Superior temporal gyrus (tissue), 1 donor: ENCODE measurements around the gene KRTAP10-11.
"Not testable (repeated sequence)": the region's sequence is repeated elsewhere in the genome, so short reads cannot be mapped to it uniquely, and the experiment has no call there.

ENCODE experiments used
- DNase-seq: peaks from one replicate; pipeline ENCODE4 v3.0.0-alpha.2; 2016; ENCODE audit errors: extremely low spot score

Gene KRTAP10-11

GRCh38 chr21:44666401-44667320 lies 20.4 kb downstream of the KRTAP10-11 start, which contains the start of gene KRTAP12-2:
Gene KRTAP12-2, minus strand, starts transcription at chr21:44666927. Its CDS starts 41 bp downstream, at chr21:44666886.
- DNase-seq, result no peak

- DNase-seq, result no peak
These were observed 21.4 kb downstream of the KRTAP10-11 start for GRCh38 chr21:44667612-44668011.

- no peak for DNase-seq
These were observed 24.6 kb downstream of the KRTAP10-11 start for GRCh38 chr21:44670642-44671432.

- DNase-seq, result no peak
These were observed 25.7 kb downstream of the KRTAP10-11 start for GRCh38 chr21:44671911-44672310.

GRCh38 chr21:44677881-44678280 lies 31.7 kb downstream of the KRTAP10-11 start:
- DNase-seq, result no peak

GRCh38 chr21:44681152-44681551 lies 34.9 kb downstream of the KRTAP10-11 start:
- DNase-seq, result no peak

GRCh38 chr21:44681861-44682579 lies 35.8 kb downstream of the KRTAP10-11 start, which contains the start of gene KRTAP12-1:
Gene KRTAP12-1, minus strand, starts transcription at chr21:44682163. Its CDS starts 40 bp downstream, at chr21:44682123.
- no peak for DNase-seq

- no peak for DNase-seq
These were observed 36.5 kb downstream of the KRTAP10-11 start for GRCh38 chr21:44682580-44683151.

- no peak for DNase-seq
These were observed 37.9 kb downstream of the KRTAP10-11 start for GRCh38 chr21:44684077-44684476.

GRCh38 chr21:44684483-44684882 lies 38.3 kb downstream of the KRTAP10-11 start:
- no peak for DNase-seq

GRCh38 chr21:44685050-44685449 lies 38.8 kb downstream of the KRTAP10-11 start:
- DNase-seq, result not testable (repeated sequence)

GRCh38 chr21:44686000-44686781 lies 40.0 kb downstream of the KRTAP10-11 start:
- DNase-seq, result no peak

- no peak for DNase-seq
These were observed 40.8 kb downstream of the KRTAP10-11 start for GRCh38 chr21:44686843-44687561.

- DNase-seq, result no peak
These were observed 41.5 kb downstream of the KRTAP10-11 start for GRCh38 chr21:44687671-44688070.

- DNase-seq, result not testable (repeated sequence)
These were observed 43.5 kb downstream of the KRTAP10-11 start for GRCh38 chr21:44689740-44690139.

GRCh38 chr21:44691686-44692085 lies 45.5 kb downstream of the KRTAP10-11 start:
- no peak for DNase-seq

GRCh38 chr21:44692798-44693512 lies 46.7 kb downstream of the KRTAP10-11 start:
- no peak for DNase-seq

GRCh38 chr21:44694776-44695175 lies 48.6 kb downstream of the KRTAP10-11 start:
- no peak for DNase-seq

- no peak for DNase-seq
These were observed 49.0 kb downstream of the KRTAP10-11 start for GRCh38 chr21:44695184-44695583.
